ENCODE results near the gene RTTN.

The RTTN gene

GRCh38 chr18:70069965-70070364 lies 135.5 kb downstream of the RTTN start:
- DNase-seq, result no peak
- no peak for TF ChIP-seq CTCF (IDR thresholded peaks at IDR 0.05; ENCODE audit: low read depth, low read length, missing control alignments)
- Histone ChIP-seq H3K4me3 (ENCODE audit: low read depth, low read length) (no peak overlapping the region), H3K36me3 (replicated peaks) (no peaks in the 10 kb centered on the region), H3K27me3 (replicated peaks) (no peaks in the 10 kb centered on the region), H3K27ac (no peak overlapping the region)
- in situ Hi-C loops (cut with HindIII; ENCODE audit: low pct_ligation_motif_present, low sequenced_read_pairs), result no loop called here

- no peaks in the 10 kb centered on the region for H3K36me3 ChIP-seq (replicated peaks)
- H3K27me3 ChIP-seq (replicated peaks), result no peaks in the 10 kb centered on the region
- in situ Hi-C loops (cut with HindIII; ENCODE audit: low pct_ligation_motif_present, low sequenced_read_pairs), result no loop called here
- no peak overlapping the region for H3K4me3 ChIP-seq (ENCODE audit: low read depth, low read length)
- no peak for DNase-seq
- no peak for TF ChIP-seq CTCF (IDR thresholded peaks at IDR 0.05; ENCODE audit: low read depth, low read length, missing control alignments)
- H3K27ac ChIP-seq, result no peak overlapping the region
Measured at GRCh38 chr18:70069382-70069781, 136.1 kb downstream of the RTTN start.

- DNase-seq, result no peak
- TF ChIP-seq CTCF (IDR thresholded peaks at IDR 0.05; ENCODE audit: low read depth, low read length, missing control alignments), result no peak
- no peak overlapping the region for H3K4me3 ChIP-seq (ENCODE audit: low read depth, low read length)
- in situ Hi-C loops (cut with HindIII; ENCODE audit: low pct_ligation_motif_present, low sequenced_read_pairs), result no loop called here
- H3K27me3 ChIP-seq (replicated peaks), result no peaks in the 10 kb centered on the region
- H3K36me3 ChIP-seq (replicated peaks), result no peaks in the 10 kb centered on the region
- no peak overlapping the region for H3K27ac ChIP-seq
Measured at GRCh38 chr18:70068981-70069380, 136.5 kb downstream of the RTTN start.

GRCh38 chr18:70059684-70060083 lies 145.8 kb downstream of the RTTN start:
- in situ Hi-C loops (cut with HindIII; ENCODE audit: low pct_ligation_motif_present, low sequenced_read_pairs), result no loop called here
- no peak for DNase-seq
- H3K27me3 ChIP-seq (replicated peaks), result no peaks in the 10 kb centered on the region
- TF ChIP-seq CTCF (IDR thresholded peaks at IDR 0.05; ENCODE audit: low read depth, low read length, missing control alignments), result no peak
- no peak overlapping the region for H3K27ac ChIP-seq
- H3K4me3 ChIP-seq (ENCODE audit: low read depth, low read length), result no peak overlapping the region
- no peaks in the 10 kb centered on the region for H3K36me3 ChIP-seq (replicated peaks)

GRCh38 chr18:70058916-70059315 lies 146.6 kb downstream of the RTTN start:
- Histone ChIP-seq H3K27ac (no peak overlapping the region), H3K36me3 (replicated peaks) (no peaks in the 10 kb centered on the region), H3K27me3 (replicated peaks) (no peaks in the 10 kb centered on the region), H3K4me3 (ENCODE audit: low read depth, low read length) (no peak overlapping the region)
- no peak for DNase-seq
- in situ Hi-C loops (cut with HindIII; ENCODE audit: low pct_ligation_motif_present, low sequenced_read_pairs), result no loop called here
- TF ChIP-seq CTCF (IDR thresholded peaks at IDR 0.05; ENCODE audit: low read depth, low read length, missing control alignments), result no peak

- Histone ChIP-seq H3K27ac (no peak overlapping the region), H3K4me3 (ENCODE audit: low read depth, low read length) (no peak overlapping the region), H3K36me3 (replicated peaks) (no peaks in the 10 kb centered on the region), H3K27me3 (replicated peaks) (no peaks in the 10 kb centered on the region)
- no peak for DNase-seq
- TF ChIP-seq CTCF (IDR thresholded peaks at IDR 0.05; ENCODE audit: low read depth, low read length, missing control alignments), result no peak
- in situ Hi-C loops (cut with HindIII; ENCODE audit: low pct_ligation_motif_present, low sequenced_read_pairs), result no loop called here
Measured at GRCh38 chr18:70047931-70048603, 157.4 kb downstream of the RTTN start.
